ENCODE results near the gene REEP6.
"Not testable (repeated sequence)": the region's sequence is repeated elsewhere in the genome, so short reads cannot be mapped to it uniquely, and the experiment has no call there.

Gene REEP6

GRCh38 chr19:1472231-1473084, 18.5 kb upstream of the REEP6 start:
- DNase-seq (ENCODE audit: low read depth): no peak

GRCh38 chr19:1473085-1473851, 17.7 kb upstream of the REEP6 start:
- DNase-seq (ENCODE audit: low read depth): no peak

GRCh38 chr19:1474011-1474764, 16.8 kb upstream of the REEP6 start:
- DNase-seq (ENCODE audit: low read depth): no peak

- DNase-seq (ENCODE audit: low read depth): no peak
These were observed 16.1 kb upstream of the REEP6 start for GRCh38 chr19:1474765-1475351.

GRCh38 chr19:1475751-1476437, 15.1 kb upstream of the REEP6 start:
- DNase-seq (ENCODE audit: low read depth): no peak

- not testable (repeated sequence) for DNase-seq (ENCODE audit: low read depth)
These were observed 13.9 kb upstream of the REEP6 start for GRCh38 chr19:1477056-1477455.

GRCh38 chr19:1478934-1479707, 11.9 kb upstream of the REEP6 start, which contains the start of gene C19orf25:
Gene C19orf25 (minus strand): TSS chr19:1479215. CDS start chr19:1478903, 312 bp downstream.
- peak; percentile 92 for DNase-seq (ENCODE audit: low read depth)

GRCh38 chr19:1481224-1481892, 9.6 kb upstream of the REEP6 start:
- no peak for DNase-seq (ENCODE audit: low read depth)

- no peak for DNase-seq (ENCODE audit: low read depth)
These were observed 9.1 kb upstream of the REEP6 start for GRCh38 chr19:1481893-1482360.

- DNase-seq (ENCODE audit: low read depth): no peak
These were observed 8.4 kb upstream of the REEP6 start for GRCh38 chr19:1482361-1483130.

GRCh38 chr19:1483131-1483978, 7.6 kb upstream of the REEP6 start:
- DNase-seq (ENCODE audit: low read depth): no peak

GRCh38 chr19:1483979-1484428, 7.0 kb upstream of the REEP6 start:
- DNase-seq (ENCODE audit: low read depth): no peak

GRCh38 chr19:1486720-1487575, 4.0 kb upstream of the REEP6 start:
- DNase-seq (ENCODE audit: low read depth): no peak

GRCh38 chr19:1487576-1488281, 3.3 kb upstream of the REEP6 start:
- DNase-seq (ENCODE audit: low read depth): no peak

- no peak for DNase-seq (ENCODE audit: low read depth)
These were observed 2.7 kb upstream of the REEP6 start for GRCh38 chr19:1488282-1488601.

GRCh38 chr19:1489463-1490310, 1.3 kb upstream of the REEP6 start:
- DNase-seq (ENCODE audit: low read depth): no peak
